HUES48 (cell line): ENCODE results near the gene EVA1A.

Experiments used
- H3K27ac ChIP-seq: one replicate; pipeline ENCODE4 v1.7.0; 2013; ENCODE audit warnings: low read depth, low read length, inconsistent platforms
- H3K27me3 ChIP-seq: 2 replicates; pipeline ENCODE4 v1.6.1; 2013; ENCODE audit warnings: mild to moderate bottlenecking, low read length; ENCODE audit not compliant: control insufficient read depth, insufficient read depth
- H3K36me3 ChIP-seq: 2 replicates; pipeline ENCODE4 v1.6.1; 2013; ENCODE audit warnings: low read length; ENCODE audit not compliant: control insufficient read depth, insufficient read depth
- H3K4me1 ChIP-seq: 2 replicates; pipeline ENCODE4 v1.6.1; 2013; ENCODE audit warnings: mild to moderate bottlenecking, low read length; ENCODE audit not compliant: control insufficient read depth, insufficient read depth
- H3K4me3 ChIP-seq: 2 replicates; pipeline ENCODE4 v1.5.1; 2013; ENCODE audit warnings: mild to moderate bottlenecking, low read depth, low read length
- H3K9ac ChIP-seq: 2 replicates; pipeline ENCODE4 v1.6.1; 2013; ENCODE audit warnings: mild to moderate bottlenecking, low read depth, low read length, moderate library complexity
- H3K9me3 ChIP-seq: 2 replicates; pipeline ENCODE4 v1.6.1; 2013; ENCODE audit warnings: low read length; ENCODE audit not compliant: control insufficient read depth, insufficient read depth

The EVA1A gene

DNA sequence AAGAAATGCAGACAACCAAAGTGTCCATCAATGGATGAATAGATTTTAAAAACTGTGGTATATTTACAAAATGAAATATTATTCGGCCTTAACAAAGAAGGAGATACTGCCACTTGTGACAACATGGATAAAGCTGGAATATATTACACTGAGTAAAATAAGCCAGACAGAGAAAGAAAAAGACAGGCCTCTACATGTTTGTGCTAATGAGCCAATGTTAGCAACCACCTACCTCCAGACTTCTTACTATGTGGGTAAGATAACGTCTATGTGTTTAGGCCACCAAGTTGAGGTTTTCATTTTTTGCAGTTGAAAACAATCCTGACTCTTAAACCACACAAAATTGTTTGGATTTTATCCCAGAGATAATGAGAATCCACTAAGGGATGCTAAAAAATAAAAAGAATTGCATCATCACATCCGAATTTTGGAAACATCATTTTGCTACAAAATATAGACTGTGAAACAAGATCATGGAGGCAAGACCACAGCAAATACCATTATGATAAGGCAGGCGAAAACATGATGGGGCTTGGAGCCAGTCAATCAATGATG is 47.0 kb downstream of the EVA1A start:
- Histone ChIP-seq H3K9me3 (peaks cover 19% of the 10 kb centered on the region; the same call in 1 of the 2 replicates), H3K36me3 (no peaks in the 10 kb centered on the region), H3K27ac (no peak overlapping the region), H3K27me3 (no peaks in the 10 kb centered on the region), H3K4me1 (no peaks in the 10 kb centered on the region), H3K4me3 (no peak overlapping the region), H3K9ac (no peak overlapping the region)

DNA sequence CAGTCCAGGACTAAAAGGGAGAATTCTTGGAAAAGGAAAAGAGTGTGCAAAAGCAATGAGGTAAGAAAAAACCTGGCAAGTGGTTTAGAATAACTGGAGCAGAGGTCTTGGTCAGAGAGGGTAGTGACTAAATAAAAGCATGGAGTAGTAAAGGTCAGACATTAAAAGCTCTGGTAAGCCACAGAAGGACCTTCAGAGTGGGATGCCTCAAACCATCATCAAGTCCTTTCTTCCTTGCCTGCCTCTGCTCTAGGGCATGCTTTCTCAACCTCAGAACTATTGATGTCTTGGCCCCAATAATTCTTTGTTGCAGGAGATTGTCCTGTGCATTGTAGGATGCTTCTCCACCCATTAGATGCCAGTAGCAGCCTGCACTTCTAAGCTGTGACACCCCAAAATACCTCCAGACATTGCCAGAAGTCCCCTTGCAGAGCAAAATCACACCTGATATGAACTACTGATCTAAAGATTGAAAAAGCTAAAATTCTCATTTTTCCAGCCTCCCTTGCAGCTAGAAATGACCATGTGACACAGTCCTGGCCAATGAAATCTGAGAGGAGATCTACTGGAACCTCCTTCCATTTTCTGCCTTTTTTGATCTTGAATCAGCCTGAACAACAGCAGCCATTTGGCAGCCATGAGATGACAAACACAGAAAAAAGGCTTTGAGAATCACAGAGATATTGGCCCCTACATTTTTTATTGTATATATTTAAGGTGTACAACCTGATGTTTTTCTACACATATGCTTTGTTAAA is 48.1 kb downstream of the EVA1A start:
- Histone ChIP-seq H3K9me3 (peaks cover 19% of the 10 kb centered on the region; the same call in 1 of the 2 replicates), H3K27me3 (no peaks in the 10 kb centered on the region), H3K4me1 (no peaks in the 10 kb centered on the region), H3K27ac (no peak overlapping the region), H3K36me3 (no peaks in the 10 kb centered on the region), H3K9ac (no peak overlapping the region), H3K4me3 (no peak overlapping the region)

DNA sequence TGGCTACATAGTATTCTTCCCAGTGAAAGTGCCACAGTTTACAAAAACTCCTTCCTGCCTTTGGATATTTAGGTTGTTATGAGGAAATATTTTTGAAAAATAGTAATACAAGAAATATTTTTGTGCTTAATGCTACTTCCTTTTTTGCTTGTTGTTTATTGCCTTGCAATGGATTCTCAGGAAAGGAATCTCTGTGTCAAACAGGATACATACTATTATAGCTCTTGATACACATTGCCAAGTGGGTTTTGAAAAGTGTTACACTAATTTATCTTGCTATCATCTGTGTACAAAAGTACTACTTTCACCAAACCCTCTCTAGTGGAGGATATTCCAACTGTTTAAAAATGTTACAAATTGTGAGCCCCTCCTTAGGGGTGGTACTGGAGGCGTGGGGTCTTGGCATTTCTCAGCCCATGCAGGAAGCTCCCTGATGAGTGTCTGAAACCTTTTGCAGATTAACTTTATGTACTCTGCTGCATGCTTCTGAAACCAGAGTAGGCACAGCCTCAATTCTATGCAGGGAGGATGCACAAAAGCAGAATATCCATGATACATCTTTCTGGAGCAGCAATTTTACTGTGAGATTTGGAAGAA is 54.5 kb downstream of the EVA1A start:
- H3K27ac ChIP-seq = no peak overlapping the region
- H3K4me1 ChIP-seq = no peaks in the 10 kb centered on the region
- H3K9me3 ChIP-seq = peaks cover 6% of the 10 kb centered on the region; the same call in 1 of the 2 replicates
- H3K27me3 ChIP-seq = no peaks in the 10 kb centered on the region
- H3K4me3 ChIP-seq = no peak overlapping the region
- no peaks in the 10 kb centered on the region for H3K36me3 ChIP-seq
- H3K9ac ChIP-seq = no peak overlapping the region

DNA sequence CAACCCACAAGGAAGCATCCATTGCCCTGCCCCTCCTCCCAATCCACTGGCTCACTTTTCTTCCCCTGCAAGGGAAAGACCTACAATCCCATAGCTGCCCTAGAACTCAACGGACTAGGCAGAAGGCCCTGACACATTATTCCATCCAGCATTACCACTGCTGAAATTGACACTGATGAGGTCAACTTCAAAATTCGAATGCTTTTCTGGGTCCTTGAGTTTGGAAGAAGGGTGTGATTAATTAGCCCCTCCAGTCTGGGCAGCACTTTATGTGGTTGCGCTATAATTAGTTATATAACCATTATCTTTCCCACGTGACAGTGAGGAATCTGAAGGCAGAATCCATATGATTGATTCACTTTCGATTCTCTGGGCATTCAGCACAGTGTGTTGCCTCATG is 55.7 kb downstream of the EVA1A start:
- Histone ChIP-seq H3K4me1 (no peaks in the 10 kb centered on the region), H3K4me3 (no peak overlapping the region), H3K9ac (no peak overlapping the region), H3K27ac (no peak overlapping the region), H3K36me3 (no peaks in the 10 kb centered on the region), H3K9me3 (peaks cover 6% of the 10 kb centered on the region; the same call in 1 of the 2 replicates), H3K27me3 (no peaks in the 10 kb centered on the region)

DNA sequence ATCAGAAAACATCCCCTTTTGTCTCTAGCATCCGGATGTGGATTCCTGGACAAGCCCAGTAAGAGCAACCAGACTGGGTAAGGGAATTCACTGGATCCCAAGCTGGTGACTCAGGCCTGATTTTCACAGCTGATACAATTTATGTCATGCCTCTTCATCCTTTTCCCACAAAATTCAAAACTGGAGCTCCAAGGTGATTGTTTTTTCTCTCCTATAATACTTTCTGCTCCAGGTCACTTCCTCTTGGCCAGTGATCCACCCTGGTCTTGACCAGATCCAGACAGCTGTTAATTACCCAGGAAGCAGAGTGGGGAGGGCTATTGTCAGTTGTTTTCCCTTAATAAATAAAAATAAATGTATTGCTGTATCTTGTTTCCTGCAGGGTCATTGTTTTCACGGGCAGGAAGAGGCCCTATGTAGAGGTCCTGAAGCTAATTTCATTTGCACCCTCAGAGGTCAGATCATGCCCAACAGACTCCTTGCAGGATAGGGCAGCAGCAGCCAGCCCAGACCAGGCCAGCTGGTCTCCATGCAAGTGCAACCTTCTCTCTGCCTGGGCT is 57.6 kb downstream of the EVA1A start:
- Histone ChIP-seq H3K4me1 (no peaks in the 10 kb centered on the region), H3K27me3 (no peaks in the 10 kb centered on the region), H3K9me3 (no peaks in the 10 kb centered on the region), H3K9ac (no peak overlapping the region), H3K4me3 (no peak overlapping the region), H3K36me3 (no peaks in the 10 kb centered on the region), H3K27ac (no peak overlapping the region)

DNA sequence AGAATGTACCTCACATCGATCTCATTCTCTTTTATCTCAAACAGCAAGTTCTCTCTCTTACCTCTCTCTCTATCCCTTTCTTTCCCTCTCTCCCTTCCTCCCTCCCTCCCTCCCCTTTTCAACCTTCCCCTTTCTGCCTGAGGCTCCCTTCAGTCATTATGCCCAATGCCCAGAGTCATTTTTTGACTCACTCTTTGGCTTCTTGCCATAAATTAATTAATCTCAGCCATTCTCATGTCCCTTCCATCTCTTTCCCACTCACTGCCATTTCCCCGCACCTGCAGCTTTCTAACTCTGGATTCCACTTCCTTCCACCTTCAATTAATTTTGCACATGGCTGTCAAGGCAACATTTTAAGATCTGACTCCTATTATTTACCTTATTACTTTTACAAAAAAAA is 60.1 kb downstream of the EVA1A start:
- Histone ChIP-seq H3K4me3 (no peak overlapping the region), H3K27me3 (no peaks in the 10 kb centered on the region), H3K4me1 (peaks cover 3% of the 10 kb centered on the region; the same call in 1 of the 2 replicates), H3K27ac (no peak overlapping the region), H3K9me3 (no peaks in the 10 kb centered on the region), H3K36me3 (no peaks in the 10 kb centered on the region), H3K9ac (no peak overlapping the region)

DNA sequence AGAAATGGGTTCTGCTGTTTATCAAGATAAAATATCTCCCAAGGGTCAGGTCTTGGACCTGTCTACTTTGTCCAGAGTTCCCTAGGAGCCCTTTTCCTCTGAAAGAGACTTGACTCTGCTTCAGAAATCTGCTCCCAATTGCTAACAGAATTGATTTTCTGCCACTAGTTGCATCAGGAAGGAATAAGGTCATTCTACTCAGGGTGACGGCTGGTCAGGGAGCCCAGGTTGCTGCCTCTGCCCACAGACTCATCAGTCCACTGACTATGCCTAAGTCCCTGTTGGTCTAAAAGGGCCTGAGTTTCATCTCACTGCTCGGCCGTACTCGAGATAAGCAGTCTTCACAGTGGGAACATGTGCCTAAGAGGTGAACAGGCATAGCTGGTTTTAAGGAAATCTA is 61.2 kb downstream of the EVA1A start:
- Histone ChIP-seq H3K4me1 (peaks cover 3% of the 10 kb centered on the region; the same call in 1 of the 2 replicates), H3K9me3 (no peaks in the 10 kb centered on the region), H3K4me3 (no peak overlapping the region), H3K9ac (no peak overlapping the region), H3K27me3 (no peaks in the 10 kb centered on the region), H3K27ac (no peak overlapping the region), H3K36me3 (no peaks in the 10 kb centered on the region)

DNA sequence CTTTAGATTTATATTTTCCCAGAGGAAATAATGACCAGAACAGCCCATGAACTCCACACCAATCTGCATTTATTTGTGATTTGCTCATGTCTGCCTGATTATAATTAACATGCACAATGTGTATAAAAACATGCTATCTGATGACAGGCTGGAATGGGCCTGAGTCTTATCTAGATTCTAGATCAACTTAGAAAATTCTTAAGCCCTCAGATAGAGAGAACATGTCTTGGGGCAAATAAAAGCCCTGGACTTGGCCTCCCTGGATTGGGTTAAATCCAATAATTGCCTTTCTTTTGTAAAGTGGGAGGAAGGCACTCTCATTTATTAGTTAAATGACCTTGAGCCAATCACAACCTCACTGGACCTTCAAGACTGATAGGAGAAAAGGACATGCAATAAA is 61.8 kb downstream of the EVA1A start:
- H3K9ac ChIP-seq = no peak overlapping the region
- no peak overlapping the region for H3K27ac ChIP-seq
- no peaks in the 10 kb centered on the region for H3K9me3 ChIP-seq
- H3K4me1 ChIP-seq = peaks cover 3% of the 10 kb centered on the region; the same call in 1 of the 2 replicates
- no peak overlapping the region for H3K4me3 ChIP-seq
- H3K27me3 ChIP-seq = no peaks in the 10 kb centered on the region
- H3K36me3 ChIP-seq = no peaks in the 10 kb centered on the region

DNA sequence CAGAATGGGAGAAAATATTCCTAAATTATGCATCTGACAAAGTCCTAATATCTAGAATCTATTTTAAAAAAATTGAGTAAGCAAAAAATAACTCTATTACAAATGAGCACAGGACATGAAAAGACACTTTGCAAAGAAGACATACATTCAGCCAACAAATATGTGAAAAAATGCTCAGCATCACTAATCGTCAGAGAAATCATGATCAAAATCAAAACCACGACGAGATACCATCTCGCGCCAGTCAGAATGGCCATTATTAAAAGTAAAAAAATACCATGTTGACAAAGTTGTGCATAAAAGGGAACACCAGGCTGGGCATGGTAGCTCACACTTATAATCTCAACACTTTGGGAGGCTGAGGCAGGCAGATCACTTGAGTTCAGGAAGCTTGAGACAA is 63.5 kb downstream of the EVA1A start:
- Histone ChIP-seq H3K27me3 (no peaks in the 10 kb centered on the region), H3K36me3 (no peaks in the 10 kb centered on the region), H3K27ac (no peak overlapping the region), H3K4me3 (no peak overlapping the region), H3K9ac (no peak overlapping the region), H3K4me1 (peaks cover 3% of the 10 kb centered on the region; the same call in 1 of the 2 replicates), H3K9me3 (no peaks in the 10 kb centered on the region)

DNA sequence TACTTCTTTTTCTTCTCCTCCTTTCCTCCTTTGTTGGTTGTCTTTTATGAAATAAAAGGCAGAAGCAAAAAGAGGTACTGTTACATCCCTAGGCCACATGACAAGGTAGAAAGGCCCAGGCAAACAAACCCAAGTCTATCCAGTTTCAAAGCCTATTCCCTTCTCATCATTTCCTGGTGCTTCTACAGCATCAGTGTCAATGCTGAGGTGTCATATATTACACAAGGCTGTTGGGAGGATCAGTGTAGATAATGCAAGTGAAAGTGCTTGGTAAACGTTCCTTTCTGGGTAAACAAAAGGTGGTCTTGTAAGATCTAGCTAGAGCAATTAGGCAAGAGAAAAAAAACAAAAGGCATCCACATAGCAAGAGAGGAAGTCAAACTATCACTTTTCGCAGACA is 64.9 kb downstream of the EVA1A start:
- no peak overlapping the region for H3K9ac ChIP-seq
- H3K4me3 ChIP-seq = no peak overlapping the region
- H3K27me3 ChIP-seq = no peaks in the 10 kb centered on the region
- H3K27ac ChIP-seq = no peak overlapping the region
- no peaks in the 10 kb centered on the region for H3K9me3 ChIP-seq
- no peaks in the 10 kb centered on the region for H3K36me3 ChIP-seq
- H3K4me1 ChIP-seq = peaks cover 3% of the 10 kb centered on the region; the same call in 1 of the 2 replicates
